ENCODE results near the gene SULT1A4. TPM values are rescaled to one million over a fixed set of nuclear protein-coding genes. Genes with fewer than 3 reads are reported as not detected.
"Not testable (repeated sequence)": the region's sequence is repeated elsewhere in the genome, so short reads cannot be mapped to it uniquely, and the experiment has no call there.

The SULT1A4 gene
- 1 to 10 TPM; 2.6 to 5.2 TPM for total RNA-seq

DNA sequence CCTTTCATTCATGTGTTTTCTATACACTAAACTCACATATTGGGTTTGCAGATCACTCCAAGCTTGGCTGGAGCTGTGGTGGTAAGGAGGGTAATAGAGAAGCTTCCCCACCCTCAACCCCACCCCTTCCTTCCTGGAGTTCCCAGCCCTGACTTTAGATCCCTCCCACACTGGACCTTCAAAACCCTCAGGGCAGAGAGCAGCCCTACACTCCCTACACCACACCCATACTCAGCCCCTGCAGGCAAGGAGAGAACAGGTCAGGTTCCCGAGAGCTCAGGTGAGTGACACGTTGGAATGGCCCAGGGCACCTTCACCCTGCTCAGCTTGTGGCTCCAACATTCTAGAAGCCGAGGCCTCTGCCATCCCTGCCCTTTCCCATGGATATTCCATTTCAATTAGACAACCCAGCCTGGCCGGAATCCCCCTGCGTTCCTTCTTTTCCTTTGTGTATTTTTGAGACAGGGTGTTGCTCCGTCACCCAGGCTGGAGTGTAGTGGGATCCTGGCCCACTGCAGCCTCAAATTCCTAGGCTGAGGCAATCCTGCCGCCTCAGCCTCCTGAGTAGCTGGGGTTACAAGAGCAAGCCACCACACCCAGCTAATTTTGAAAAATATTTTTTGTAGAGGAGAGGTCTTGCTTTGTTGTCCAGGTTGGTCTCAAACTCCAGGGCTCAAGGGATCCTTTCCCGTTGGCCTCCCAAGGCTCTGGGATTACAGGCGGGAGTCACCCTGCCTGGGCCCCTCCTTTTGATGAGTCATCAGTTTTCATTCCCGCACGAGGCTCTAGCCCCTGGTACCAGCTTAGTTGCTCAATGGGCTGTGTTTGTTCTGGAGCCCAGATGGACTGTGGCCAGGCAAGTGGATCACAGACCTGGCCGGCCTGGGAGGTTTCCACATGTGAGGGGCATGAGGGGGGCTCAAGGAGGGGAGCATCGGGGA lies at the start of gene SULT1A4:
Gene SULT1A4, plus strand, starts transcription at position 208 of the 941 bp plus-strand sequence. CDS start 1,473 bp downstream, outside the sequence.
- not testable (repeated sequence) for H3K9me3 Mint-ChIP-seq; ATAC-seq; H3K27ac Mint-ChIP-seq; DNase-seq (ENCODE audit: low spot score in 2 of 2); H3K36me3 Mint-ChIP-seq

DNA sequence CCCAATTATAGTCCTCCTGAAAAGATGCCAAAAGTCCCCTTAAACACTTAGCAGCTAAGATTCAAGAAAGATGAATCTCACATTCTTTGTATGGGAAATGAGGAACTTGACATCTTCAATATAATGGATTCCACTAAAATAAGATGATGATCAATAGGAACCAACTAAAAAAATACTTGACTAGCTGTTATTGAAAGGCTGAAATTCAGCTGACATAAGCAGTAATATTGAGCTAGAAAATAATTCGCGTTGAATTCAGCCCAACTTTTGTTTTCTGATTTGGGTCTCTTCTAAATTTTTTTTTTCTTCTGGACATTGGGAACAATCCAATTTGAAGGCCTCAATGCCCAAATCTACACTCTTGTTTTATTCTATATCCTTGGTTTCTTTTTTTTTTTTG lies 36.1 kb upstream of the SULT1A4 start:
- H3K9me3 Mint-ChIP-seq; ATAC-seq; H3K27ac Mint-ChIP-seq; DNase-seq (ENCODE audit: low spot score in 2 of 2); H3K36me3 Mint-ChIP-seq: not testable (repeated sequence)

DNA sequence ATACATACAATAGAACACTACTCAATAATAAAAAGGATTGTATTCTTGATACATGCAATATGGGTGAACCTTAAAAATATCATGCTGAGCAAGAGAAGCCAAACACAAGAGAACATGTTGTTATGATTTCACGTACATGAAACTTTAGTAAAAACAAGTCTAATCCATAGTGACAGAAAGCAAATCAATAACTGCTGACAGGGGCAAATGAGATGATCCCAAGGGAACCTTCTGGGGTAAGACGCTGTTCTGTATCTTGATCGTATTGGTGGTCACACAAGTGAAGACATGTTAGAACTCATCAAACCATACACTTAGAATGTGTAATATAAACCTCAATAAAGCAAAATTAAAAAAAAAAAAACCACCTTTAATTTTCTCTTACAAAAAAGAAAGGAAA lies 34.3 kb upstream of the SULT1A4 start:
- not testable (repeated sequence) for H3K9me3 Mint-ChIP-seq; H3K36me3 Mint-ChIP-seq; ATAC-seq; DNase-seq (ENCODE audit: low spot score in 2 of 2); H3K27ac Mint-ChIP-seq

DNA sequence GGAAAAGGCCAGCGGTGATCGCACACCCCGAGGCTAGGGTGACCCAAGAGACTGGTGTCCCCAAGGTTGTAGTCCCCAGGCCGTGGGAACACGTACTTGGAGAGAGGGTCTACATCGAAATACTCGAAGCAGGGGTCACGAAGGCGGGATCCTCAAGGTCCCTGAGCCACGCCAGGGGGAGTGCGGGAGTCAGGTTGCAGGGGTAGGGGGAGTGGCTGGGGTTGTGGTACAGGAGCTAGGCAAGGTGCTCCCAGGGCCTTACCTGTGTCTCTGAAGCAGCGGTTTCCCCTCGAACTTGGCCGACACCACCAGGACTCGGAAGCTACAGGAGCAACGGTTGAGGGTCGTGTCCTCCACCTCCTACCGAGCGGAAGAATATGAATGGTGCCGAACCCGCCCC lies 6.0 kb upstream of the SULT1A4 start:
- not testable (repeated sequence) for H3K27ac Mint-ChIP-seq; DNase-seq (ENCODE audit: low spot score in 2 of 2); H3K9me3 Mint-ChIP-seq; H3K36me3 Mint-ChIP-seq
- ATAC-seq: peak; percentile 13 to 25

DNA sequence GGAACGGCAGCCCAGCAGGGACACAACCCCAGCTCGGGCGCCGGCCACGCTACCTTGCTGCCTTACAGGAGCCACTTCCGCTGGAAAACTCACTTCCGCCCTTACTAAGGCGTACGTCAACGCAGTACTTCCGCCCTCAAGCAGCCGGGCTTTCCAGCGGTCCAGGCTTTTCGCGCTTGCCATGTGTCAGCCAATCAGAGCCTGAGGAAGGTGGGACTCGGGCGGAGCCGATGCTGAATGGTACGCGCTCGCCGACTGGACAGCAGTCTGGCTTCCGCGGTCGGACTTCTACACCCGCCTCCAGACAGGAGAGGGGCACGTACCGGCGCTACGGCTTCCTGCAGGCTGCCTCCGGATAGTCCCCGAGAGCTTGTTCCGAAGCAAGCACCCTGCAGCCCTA lies 5.4 kb upstream of the SULT1A4 start, which contains the start of the genes BOLA2 and SLX1B:
Gene BOLA2, minus strand, starts transcription at position 83 of the 400 bp plus-strand sequence. CDS start 98 bp downstream, outside the sequence.
Gene SLX1B, plus strand, starts transcription at position 265 of the 400 bp plus-strand sequence.
- H3K36me3 Mint-ChIP-seq; DNase-seq (ENCODE audit: low spot score in 2 of 2); H3K9me3 Mint-ChIP-seq; H3K27ac Mint-ChIP-seq: not testable (repeated sequence)
- ATAC-seq: peak; percentile 89 to 91

DNA sequence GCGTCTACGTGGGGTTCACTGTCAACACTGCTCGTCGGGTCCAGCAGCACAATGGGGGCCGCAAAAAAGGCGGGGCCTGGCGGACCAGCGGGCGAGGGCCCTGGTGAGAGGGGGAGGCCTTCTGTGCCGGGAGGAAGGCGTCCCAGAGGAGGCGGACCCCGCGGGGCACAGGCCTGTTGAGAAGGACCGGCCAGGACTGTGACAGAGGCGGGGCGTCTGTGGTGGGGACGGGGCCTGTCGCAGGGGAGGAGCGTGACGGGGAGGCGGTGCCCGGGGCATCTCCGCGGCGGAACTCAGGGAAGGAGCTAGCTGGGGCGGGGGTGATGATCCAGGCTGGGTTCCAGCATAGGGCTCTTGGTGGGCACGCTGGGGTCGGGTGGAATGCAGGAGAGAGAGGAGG lies 4.9 kb upstream of the SULT1A4 start:
- H3K36me3 Mint-ChIP-seq; H3K27ac Mint-ChIP-seq; H3K9me3 Mint-ChIP-seq; DNase-seq (ENCODE audit: low spot score in 2 of 2): not testable (repeated sequence)
- ATAC-seq: peak; percentile 76 to 78

DNA sequence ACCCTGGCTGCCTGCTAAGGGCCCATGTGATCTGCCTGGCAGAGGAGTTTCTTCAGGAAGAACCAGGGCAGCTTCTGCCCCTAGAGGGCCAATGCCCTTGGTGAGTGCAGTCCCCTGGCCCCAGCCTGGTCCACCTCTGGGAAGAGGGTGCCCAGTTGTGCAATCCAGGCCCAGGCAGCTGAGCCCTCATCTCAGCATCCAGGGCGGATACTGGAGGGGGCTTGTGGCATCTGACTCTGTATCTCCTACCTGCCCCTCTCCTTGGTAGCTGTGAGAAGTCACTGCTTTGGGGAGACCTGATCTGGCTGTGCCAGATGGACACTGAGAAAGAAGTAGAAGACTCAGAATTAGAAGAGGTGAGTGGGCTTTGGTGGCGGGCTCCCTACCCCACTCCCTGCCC lies 2.1 kb upstream of the SULT1A4 start:
- DNase-seq (ENCODE audit: low spot score in 2 of 2); H3K36me3 Mint-ChIP-seq: not testable (repeated sequence)

DNA sequence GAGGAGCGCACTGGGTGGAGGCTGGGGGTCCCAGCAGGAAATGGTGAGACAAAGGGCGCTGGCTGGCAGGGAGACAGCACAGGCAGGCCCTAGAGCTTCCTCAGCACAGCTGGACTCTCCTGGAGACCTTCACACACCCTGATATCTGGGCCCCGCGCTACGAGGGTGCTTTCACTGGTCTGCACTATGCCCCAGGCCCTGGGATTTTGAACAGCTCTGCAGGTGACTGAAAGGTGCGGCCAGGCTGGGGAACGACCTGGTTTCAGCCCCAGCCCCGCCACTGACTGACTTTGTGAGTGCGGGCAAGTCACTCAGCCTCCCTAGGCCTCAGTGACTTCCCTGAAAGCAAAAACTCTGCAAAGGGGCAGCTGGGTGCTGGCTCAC lies 926 bp downstream of the SULT1A4 start:
- H3K9me3 Mint-ChIP-seq; H3K36me3 Mint-ChIP-seq; H3K27ac Mint-ChIP-seq; DNase-seq (ENCODE audit: low spot score in 2 of 2); ATAC-seq: not testable (repeated sequence)

More for the DNA sequence above, 2.1 kb upstream of the SULT1A4 start:
- not testable (repeated sequence) for ATAC-seq, H3K27ac Mint-ChIP-seq, H3K9me3 Mint-ChIP-seq

DNA sequence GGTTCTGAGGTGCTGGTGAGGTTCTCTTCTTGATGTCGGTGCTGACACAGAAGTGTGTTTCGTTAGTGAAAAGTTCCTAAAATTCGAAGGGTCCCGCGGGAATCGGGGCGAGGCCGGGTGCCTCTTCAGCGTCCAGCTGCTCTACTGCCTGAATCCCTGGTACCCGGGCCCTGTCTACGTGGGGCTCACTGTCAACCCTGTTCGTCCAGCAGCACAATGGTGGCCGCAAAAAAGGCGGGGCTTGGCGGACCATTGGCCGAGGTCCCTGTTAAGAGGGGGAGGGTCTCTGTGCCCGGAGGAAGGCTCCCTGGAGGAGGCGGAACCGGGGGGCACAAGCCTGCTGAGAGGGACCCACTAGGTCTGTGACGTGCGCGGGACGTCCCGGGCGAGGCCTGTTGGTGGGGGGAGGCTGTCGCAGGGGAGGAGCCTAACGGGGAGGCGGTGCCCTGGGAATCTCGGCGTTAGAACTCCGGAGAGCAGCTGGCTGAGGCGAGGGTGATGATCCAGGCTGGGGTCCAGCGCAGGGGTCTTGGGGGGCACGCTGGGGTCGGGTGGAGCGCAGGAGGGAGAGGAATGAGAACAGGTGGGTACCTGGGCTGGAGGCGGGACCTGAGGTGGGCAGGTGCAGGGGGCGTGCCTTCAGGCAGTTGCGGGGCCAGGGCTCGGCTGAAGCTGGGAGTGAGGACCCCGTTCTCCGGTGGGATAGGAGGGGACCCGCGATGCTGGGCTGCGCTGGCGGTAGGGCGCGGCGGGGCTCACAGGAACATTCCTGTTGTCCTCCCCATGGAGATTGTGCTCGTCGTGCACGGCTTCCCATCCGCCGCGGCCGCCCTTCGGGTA lies 6.5 kb downstream of the SULT1A4 start:
- not testable (repeated sequence) for H3K36me3 Mint-ChIP-seq; H3K9me3 Mint-ChIP-seq; H3K27ac Mint-ChIP-seq; DNase-seq (ENCODE audit: low spot score in 2 of 2)
- peak; percentile 45 to 70 for ATAC-seq

DNA sequence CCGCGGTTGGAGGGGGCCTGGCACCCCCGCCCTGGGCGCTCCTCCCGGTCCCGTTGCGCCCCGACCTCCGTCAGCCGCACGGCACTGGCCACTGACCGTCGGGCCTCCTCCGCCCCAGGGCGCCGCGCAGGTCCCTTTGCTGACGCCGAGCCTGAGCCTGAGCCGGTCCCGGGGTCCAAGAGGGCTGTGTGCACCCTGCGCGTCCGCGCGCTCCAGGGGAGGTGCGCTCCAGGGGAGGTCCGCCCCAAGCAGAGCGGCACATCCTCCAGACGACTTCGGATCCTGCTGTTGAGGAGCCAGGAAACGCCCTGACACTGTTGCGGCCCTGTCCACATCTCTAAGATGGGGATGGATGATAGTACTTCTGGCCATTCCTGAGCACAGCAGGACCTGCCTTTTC lies 7.2 kb downstream of the SULT1A4 start:
- not testable (repeated sequence) for DNase-seq (ENCODE audit: low spot score in 2 of 2); H3K9me3 Mint-ChIP-seq; H3K36me3 Mint-ChIP-seq; H3K27ac Mint-ChIP-seq
- peak; percentile 50 to 63 for ATAC-seq

DNA sequence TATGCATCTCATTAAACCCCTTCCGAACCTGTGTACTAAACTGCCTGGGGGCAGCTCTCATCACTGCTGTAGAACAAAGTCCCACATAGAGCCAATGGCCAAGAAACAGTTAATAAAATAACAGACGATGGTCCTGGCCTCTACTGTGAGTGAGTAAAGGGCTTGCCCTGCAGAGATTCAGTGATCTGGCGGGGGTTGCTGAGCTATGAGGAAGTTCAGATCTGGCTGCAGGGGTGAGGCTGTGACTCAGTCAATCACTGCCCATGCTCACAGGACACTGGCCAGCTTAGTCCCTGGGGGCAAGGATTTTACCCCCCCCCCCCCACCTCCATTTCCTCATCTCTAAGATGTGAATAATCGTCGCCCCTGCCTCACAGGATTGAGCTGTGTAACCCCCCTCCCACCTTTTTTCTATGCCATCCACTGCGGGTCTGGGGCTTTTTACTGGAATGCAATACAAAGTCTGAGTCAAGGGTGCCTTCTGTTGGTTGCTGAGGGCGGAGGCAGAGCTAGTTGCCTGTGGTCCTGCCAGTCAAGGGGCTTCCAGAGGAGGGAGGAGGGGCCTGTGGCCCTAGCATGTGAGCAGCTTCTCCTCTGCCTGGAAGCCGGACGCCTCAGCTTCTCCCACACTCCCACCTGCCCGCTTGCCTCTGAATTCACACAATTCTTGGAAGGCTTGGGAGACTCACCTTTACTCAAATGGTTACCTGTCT lies 8.1 kb downstream of the SULT1A4 start:
- H3K27ac Mint-ChIP-seq; DNase-seq (ENCODE audit: low spot score in 2 of 2); H3K9me3 Mint-ChIP-seq; H3K36me3 Mint-ChIP-seq: not testable (repeated sequence)
- ATAC-seq: peak; percentile 11 to 31

DNA sequence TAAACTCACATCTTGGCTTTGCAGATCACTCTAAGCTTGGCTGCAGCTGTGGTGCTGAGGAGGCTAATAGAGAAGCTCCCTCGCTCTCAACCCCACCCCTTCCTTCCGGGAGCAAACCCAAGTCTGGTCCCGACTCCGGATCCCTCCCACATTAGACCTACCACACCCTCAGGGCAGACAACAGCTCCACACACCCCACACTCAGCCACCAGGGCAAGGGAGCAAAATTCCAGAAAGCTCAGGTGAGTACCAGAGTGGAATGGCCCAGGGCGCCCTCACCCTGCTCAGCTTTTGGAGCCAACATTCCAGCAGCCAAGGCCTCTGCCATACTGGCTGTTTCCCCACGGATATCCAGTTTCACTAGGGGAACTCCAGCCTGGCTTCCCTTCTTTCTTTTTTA lies 9.9 kb downstream of the SULT1A4 start:
- peak in 1 of 2 donors; percentile 21 for ATAC-seq
- not testable (repeated sequence) for H3K36me3 Mint-ChIP-seq, H3K27ac Mint-ChIP-seq, H3K9me3 Mint-ChIP-seq
- peak in 1 of 2 donors; percentile 62 for DNase-seq (ENCODE audit: low spot score in 2 of 2)

DNA sequence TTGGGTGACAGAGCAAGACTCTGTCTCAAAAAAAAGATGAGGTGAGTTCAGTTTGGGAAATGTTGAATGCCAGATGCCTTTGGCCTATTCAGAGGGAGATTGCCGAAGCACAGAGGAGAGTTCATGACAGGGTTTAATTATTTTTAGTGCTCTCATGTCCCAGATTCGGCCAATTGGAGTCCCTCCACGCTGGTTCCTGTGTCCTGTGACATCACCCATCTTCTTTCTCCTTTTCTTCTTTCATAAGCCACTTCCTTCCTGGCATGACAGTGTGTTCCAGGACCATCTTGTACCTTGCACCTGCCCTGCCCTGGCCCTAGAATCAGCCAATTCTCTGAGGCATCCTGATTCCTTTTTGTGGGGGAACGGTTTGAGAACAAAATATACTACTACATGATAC lies 12.4 kb downstream of the SULT1A4 start:
- ATAC-seq: peak; percentile 37 to 82
- H3K9me3 Mint-ChIP-seq; H3K36me3 Mint-ChIP-seq; H3K27ac Mint-ChIP-seq; DNase-seq (ENCODE audit: low spot score in 2 of 2): not testable (repeated sequence)

DNA sequence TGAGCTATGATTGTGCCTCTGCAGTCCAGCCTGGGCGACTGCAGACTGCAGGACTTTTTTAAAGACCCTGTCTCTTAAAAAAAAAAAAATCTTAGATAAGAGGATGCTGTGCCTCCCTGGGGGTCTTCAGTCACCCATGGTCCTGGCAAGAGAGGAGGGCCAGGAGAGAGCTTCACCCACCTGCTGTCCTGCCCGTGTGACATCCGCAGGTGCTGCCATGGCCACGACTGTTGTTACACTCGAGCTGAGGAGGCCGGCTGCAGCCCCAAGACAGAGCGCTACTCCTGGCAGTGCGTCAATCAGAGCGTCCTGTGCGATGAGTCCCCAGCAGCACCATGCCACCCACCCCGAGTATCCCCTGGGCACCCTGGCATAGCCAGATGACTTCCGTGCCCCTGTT lies 22.6 kb downstream of the SULT1A4 start:
- not testable (repeated sequence) for H3K9me3 Mint-ChIP-seq; H3K36me3 Mint-ChIP-seq; ATAC-seq; DNase-seq (ENCODE audit: low spot score in 2 of 2); H3K27ac Mint-ChIP-seq

DNA sequence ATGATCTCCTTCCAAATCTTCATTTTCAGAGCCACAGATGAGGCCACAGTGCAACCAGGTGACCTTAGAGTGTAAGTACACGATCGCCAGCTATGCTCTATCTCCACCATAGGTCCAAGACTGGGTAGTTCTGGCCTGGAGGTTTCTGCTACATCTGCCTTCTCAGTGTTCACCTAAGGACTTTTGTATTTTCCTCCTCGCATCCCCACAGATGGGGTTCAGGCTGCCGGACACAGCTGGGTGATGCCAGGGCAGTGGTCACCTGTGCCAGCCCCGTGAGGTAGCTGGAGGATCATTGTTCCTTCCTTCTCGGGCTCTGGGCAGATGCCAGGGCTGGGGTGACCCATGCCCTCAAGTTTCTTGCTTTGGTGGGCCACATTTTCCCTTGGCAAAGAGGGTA lies 46.6 kb downstream of the SULT1A4 start, which contains the start of gene NPIPB12:
Gene NPIPB12, minus strand, starts transcription at position 101 of the 400 bp plus-strand sequence.
- not testable (repeated sequence) for ATAC-seq; H3K9me3 Mint-ChIP-seq; H3K27ac Mint-ChIP-seq; DNase-seq (ENCODE audit: low spot score in 2 of 2); H3K36me3 Mint-ChIP-seq

All from activated naive CD4-positive, alpha-beta T cell treated with anti-CD3 and anti-CD28 coated beads, Interleukin-2, amount 50 U/mL, for 72 hours (primary cell).